ENCODE measurements around the gene CHCHD1.
"Not testable (repeated sequence)": the region's sequence is repeated elsewhere in the genome, so short reads cannot be mapped to it uniquely, and the experiment has no call there.

Gene CHCHD1

DNA sequence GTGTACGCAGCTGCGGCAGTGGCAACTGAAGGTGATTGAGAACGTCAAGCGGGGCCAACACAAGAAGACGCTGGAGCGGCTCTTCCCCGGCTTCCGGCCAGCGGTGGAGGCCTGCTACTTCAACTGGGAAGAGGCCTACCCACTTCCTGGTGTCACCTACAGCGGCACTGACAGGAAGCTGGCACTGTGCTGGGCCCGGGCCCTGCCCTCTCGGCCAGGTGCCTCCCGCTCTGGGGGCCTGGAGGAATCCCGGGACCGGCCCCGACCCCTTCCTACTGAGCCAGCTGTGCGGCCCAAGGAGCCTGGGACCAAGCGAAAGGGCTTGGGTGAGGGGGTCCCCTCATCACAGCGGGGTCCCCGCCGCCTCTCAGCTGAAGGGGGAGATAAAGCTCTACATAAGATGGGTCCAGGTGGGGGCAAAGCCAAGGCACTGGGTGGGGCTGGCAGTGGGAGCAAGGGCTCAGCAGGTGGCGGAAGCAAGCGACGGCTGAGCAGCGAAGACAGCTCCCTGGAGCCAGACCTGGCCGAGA, 10.1 kb downstream of the CHCHD1 start:
- TF ChIP-seq, protein P1, sequence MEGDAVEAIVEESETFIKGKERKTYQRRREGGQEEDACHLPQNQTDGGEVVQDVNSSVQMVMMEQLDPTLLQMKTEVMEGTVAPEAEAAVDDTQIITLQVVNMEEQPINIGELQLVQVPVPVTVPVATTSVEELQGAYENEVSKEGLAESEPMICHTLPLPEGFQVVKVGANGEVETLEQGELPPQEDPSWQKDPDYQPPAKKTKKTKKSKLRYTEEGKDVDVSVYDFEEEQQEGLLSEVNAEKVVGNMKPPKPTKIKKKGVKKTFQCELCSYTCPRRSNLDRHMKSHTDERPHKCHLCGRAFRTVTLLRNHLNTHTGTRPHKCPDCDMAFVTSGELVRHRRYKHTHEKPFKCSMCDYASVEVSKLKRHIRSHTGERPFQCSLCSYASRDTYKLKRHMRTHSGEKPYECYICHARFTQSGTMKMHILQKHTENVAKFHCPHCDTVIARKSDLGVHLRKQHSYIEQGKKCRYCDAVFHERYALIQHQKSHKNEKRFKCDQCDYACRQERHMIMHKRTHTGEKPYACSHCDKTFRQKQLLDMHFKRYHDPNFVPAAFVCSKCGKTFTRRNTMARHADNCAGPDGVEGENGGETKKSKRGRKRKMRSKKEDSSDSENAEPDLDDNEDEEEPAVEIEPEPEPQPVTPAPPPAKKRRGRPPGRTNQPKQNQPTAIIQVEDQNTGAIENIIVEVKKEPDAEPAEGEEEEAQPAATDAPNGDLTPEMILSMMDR (IDR thresholded peaks at IDR 0.05; ENCODE audit: insufficient read depth, low read depth, low read length, missing control alignments) = no peak
- no peak overlapping the region for H3K4me3 ChIP-seq (ENCODE audit: low read depth, low read length)
- DNase-seq (ENCODE audit: low read depth) = no peak

DNA sequence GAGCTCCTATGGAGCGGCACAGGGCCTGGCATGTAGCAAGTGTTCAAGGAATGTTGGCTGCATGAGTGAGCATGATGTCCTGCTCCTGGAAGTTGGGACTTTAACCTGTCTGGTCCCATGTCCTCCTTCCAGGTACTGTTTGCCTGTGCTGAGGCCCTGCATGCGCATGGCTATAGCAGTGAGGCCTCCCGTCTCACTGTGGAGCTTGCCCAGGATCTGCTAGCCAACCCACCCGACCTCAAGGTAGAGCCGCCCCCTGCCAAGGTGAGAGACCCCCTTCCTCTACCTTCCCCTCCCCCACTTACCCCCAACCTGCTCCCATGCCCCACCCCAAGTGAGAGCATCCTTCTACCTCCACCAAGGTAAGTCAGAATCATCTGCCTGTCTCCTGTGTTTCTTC, 11.6 kb downstream of the CHCHD1 start:
- TF ChIP-seq, protein P1 (IDR thresholded peaks at IDR 0.05; ENCODE audit: insufficient read depth, low read depth, low read length, missing control alignments) = no peak
- DNase-seq (ENCODE audit: low read depth) = no peak
- H3K4me3 ChIP-seq (ENCODE audit: low read depth, low read length) = no peak overlapping the region

DNA sequence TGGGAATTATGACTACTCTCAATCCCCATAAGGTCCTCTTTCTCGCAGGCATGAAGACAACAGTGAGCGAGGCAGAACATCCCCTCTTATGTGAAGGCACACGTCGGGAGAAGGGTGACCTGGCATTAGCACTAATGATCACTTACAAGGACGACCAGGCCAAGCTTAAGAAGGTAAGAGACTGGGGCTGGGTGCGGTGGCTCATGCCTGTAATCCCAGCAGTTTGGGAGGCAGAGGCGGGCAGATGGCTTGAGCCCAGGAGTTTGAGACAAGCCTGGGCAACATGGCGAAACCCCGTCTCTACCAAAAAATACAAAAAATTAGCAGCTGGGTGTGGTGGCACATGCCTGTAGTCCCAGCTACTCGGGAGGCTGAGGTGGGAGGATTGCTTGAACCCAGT, 13.6 kb downstream of the CHCHD1 start:
- not testable (repeated sequence) for DNase-seq (ENCODE audit: low read depth)

DNA sequence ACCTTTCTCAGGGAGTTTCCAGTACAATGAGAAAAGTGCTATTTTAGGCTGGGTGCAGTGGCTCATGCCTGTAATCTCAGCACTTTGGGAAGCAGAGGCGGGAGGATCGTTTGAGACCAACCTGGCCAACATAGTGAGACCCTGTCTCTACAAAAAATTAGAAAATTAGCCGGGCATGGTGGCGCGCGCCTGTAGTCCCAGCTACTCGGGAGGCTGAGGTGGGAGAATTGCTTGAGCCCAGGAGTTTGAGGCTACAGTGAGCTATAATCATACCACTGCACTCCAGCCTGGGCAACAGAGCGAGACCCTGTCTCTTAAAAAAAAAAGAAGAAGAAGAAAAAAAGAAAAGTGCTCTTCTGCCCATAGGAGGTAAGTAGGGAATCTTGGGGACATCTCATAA, 14.2 kb downstream of the CHCHD1 start:
- DNase-seq (ENCODE audit: low read depth); H3K4me3 ChIP-seq (ENCODE audit: low read depth, low read length): not testable (repeated sequence)

More for the DNA sequence above, 13.6 kb downstream of the CHCHD1 start:
- H3K4me3 ChIP-seq (ENCODE audit: low read depth, low read length) = not testable (repeated sequence)

DNA sequence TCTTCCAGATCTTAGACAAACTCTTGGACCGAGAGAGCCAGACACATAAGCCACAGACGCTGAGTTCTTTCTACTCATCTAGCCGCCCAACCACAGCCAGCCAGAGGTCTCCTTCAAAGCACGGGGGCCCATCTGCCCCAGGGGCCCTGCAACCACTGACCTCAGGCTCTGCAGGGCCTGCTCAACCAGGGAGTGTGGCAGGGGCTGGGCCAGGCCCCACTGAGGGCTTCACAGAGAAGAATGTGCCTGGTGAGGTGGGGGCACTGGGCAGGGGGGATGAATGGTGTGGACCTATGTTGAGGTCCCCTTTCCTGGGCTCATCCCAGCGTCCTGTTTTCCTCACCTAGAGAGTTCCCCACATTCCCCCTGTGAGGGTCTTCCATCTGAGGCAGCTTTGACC, 14.9 kb downstream of the CHCHD1 start:
- TF ChIP-seq, protein P1 (IDR thresholded peaks at IDR 0.05; ENCODE audit: insufficient read depth, low read depth, low read length, missing control alignments) = no peak
- H3K4me3 ChIP-seq (ENCODE audit: low read depth, low read length) = no peak overlapping the region
- no peak for DNase-seq (ENCODE audit: low read depth)

DNA sequence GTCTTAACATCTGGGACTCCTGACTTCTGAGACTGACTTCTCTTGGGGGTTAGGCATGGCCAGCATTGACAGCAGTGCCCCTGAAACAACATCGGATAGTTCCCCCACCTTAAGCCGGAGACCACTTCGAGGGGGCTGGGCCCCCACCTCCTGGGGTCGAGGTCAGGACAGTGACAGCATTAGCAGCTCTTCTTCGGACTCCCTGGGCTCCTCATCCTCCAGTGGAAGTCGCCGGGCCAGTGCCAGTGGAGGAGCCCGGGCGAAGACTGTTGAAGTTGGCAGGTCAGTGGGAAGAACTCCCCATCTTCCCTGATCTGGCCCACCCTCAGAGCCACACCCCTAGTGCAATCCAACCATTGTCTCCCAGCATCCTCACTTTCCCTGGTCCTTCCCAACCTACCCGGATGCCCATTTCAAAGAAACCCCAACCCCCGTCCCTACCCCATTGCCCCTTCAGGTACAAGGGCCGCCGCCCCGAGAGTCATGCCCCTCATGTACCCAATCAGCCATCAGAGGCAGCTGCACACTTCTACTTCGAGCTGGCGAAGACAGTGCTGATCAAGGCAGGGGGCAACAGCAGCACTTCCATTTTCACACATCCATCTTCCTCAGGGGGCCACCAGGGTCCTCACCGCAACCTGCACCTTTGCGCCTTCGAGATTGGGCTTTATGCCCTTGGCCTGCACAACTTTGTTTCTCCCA, 15.6 kb downstream of the CHCHD1 start:
- no peak overlapping the region for H3K4me3 ChIP-seq (ENCODE audit: low read depth, low read length)
- DNase-seq (ENCODE audit: low read depth) = no peak
- TF ChIP-seq, protein P1 (IDR thresholded peaks at IDR 0.05; ENCODE audit: insufficient read depth, low read depth, low read length, missing control alignments) = no peak

DNA sequence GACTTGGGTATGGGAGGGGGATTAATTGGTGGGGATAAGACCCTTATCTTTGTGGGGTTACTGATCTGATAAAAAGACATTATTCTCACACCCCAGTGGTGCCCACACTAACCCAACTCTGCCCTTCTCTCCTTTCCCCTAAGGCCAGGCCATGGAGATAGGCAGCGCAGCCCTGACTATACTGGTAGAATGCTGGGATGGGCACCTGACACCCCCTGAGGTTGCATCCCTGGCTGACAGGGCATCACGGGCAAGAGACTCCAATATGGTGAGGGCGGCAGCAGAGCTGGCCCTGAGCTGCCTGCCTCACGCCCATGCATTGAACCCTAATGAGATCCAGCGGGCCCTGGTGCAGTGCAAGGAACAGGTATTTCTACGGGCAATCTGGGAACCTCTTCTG, 16.2 kb downstream of the CHCHD1 start:
- no peak for DNase-seq (ENCODE audit: low read depth)
- no peak overlapping the region for H3K4me3 ChIP-seq (ENCODE audit: low read depth, low read length)
- TF ChIP-seq, protein P1 (IDR thresholded peaks at IDR 0.05; ENCODE audit: insufficient read depth, low read depth, low read length, missing control alignments) = no peak

DNA sequence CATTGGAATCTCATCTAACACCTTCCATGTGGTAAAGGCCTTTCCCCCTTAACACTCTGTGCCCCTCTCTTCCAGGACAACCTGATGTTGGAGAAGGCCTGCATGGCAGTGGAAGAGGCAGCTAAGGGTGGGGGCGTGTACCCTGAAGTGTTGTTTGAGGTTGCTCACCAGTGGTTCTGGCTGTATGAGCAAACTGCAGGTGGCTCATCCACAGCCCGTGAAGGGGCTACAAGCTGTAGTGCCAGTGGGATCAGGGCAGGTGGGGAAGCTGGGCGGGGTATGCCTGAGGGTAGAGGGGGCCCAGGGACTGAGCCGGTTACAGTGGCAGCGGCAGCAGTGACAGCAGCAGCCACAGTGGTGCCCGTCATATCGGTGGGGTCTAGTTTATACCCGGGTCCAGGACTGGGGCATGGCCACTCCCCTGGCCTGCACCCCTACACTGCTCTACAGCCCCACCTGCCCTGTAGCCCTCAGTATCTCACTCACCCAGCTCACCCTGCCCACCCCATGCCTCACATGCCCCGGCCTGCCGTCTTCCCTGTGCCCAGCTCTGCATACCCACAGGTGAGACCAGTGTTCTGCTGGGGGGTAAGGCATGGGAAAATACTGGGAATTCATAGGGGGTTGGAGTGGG, 17.2 kb downstream of the CHCHD1 start:
- TF ChIP-seq, protein P1 (IDR thresholded peaks at IDR 0.05; ENCODE audit: insufficient read depth, low read depth, low read length, missing control alignments) = no peak
- no peak for DNase-seq (ENCODE audit: low read depth)
- H3K4me3 ChIP-seq (ENCODE audit: low read depth, low read length) = no peak overlapping the region

All from GM12865 (cell line).